HG02884 (cell line): ENCODE measurements around the gene TRMT1.

Experiments
- ATAC-seq: cut with Tn5 transposase; IDR thresholded peaks from one replicate; pipeline ENCODE4 v1.9.1; 2021; ENCODE audit warnings: mild to moderate bottlenecking, moderate library complexity; ENCODE audit not compliant: unreplicated experiment

The TRMT1 gene

DNA sequence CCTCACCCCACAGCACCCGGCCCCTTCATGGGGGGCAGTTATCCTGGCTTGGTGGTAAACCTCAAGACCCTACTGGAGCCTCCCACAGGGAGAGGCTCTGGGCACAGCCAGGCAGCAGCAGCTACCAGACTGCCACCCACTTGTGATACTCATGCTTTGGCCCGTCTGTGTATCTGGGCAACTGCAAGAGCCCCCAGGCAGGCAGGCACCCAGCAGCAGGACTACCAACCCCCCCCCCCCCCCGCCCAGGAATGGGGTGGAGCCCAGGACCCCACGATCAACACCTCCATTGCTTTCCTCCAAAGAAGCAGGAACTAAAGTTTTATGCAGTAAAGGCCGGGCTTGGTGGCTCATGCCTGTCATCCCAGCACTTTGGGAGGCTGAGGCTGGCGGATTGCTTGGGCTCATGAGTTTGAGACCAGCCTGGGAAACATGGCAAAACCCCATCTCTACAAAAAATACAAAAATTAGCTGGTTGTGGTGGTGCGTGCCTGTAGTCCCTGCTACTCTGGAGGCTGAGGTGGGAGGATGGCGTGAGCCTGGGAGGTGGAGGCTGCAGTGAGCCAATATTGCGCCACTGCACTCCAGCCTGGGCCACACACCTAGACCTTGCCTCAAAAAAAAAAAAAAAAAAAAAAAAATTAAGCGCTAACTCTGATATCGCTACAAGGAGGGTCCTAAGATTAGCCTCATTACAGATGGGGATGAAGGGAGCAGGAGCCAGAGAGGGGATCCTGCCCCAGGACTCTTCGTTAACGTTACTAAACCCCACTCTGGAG, 12.8 kb downstream of the TRMT1 start:
- ATAC-seq, result no peak

DNA sequence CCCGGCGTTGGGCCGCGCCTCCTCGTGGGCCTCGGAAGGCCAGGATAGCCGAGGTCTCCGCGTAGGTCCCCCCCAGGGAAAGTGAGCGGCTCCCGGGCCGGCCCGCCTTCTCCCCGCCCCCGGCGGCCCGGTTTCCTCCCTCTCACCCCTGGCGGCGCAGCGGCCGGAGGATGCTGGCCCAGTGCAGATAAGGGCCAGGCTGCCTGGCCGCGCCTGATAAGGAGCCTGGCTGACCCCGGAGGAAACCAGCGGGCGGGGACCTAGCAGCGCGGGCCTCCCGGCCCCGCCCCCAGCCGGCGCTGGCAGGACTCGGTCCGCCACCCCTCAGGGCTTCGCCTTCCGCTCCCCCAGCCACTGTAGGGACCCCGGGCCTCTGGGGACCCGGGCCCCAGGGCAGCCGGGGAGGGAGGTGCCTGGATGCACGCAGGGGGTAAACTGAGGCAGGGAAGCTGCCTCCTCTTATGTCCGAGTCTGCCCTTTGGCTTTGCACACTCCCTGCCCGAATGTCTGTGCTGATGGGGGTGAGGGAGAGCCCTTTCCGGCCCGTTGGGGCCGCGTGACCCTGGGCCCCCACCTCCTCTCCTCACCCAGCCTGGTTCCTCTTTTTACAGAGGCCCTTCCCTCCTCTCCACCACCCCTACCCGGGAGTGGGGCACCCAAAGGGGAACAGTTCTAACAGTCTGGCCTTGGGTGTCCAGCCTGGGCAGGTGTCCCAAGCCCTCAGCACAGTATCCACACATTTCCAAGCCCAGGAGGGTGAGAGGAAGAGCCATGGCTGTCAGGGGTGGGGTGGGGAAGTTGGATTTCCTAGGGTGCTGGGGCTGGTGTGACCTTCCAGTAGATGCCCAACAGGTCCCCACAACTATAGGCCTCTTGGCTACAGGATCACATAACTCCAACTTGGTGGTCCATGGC, 13.6 kb downstream of the TRMT1 start, which contains the start of gene LYL1:
Gene LYL1 (minus strand): TSS at position 193 of the 915 bp plus-strand sequence. CDS start 1,687 bp downstream, outside the sequence.
- ATAC-seq, result no peak

DNA sequence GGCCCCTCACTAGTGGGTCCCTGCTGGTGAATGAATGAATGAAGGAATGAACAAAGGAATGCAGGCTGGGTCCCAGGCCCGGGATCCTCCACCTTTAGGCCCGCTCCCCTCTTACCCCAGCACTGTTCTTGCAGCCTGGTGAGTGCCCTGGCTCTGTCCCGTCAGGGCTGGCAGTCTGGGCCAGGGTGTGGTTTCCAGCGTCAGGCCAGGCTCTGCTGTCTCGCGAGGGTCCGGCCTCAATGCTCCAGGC, 14.2 kb downstream of the TRMT1 start:
- no peak for ATAC-seq

DNA sequence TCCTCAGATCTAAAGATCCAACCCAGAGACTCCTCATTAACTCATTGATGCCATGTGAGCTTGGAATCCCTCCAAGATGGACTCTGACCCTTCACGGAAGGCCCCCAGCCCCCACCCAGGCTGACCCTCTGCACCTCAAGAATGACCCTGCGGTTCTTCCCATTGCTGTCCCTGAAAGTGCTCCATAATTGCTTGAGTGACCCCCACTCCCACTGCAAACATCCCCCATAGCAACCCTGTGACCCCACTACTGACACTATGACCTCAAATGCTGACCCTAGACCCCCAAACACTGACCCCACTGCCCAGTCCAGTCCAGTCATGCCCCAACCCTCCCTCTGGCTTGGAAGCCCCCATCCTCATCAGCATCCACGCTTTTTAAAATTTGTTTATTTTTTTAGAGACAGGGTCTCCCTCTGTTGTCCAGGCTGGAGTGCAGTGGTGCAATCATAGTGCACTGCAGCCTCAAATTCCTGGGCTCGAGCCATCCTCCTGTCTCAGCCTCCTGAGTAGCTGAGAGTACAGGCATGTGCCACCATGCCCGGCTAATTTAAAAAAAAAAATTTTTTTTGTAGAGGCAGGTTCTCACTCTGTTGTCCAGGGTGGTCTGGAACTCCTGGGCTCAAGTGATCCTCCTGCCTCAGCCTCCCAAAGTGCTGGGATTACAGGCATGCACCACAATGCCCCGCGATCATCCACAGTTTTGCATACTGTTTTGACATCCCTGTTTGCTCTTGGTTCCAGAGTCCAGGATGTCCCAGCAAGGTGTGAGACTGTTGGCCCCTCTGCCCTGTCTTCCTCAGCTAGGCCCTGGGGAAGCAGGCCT, 14.7 kb downstream of the TRMT1 start:
- ATAC-seq, result no peak

DNA sequence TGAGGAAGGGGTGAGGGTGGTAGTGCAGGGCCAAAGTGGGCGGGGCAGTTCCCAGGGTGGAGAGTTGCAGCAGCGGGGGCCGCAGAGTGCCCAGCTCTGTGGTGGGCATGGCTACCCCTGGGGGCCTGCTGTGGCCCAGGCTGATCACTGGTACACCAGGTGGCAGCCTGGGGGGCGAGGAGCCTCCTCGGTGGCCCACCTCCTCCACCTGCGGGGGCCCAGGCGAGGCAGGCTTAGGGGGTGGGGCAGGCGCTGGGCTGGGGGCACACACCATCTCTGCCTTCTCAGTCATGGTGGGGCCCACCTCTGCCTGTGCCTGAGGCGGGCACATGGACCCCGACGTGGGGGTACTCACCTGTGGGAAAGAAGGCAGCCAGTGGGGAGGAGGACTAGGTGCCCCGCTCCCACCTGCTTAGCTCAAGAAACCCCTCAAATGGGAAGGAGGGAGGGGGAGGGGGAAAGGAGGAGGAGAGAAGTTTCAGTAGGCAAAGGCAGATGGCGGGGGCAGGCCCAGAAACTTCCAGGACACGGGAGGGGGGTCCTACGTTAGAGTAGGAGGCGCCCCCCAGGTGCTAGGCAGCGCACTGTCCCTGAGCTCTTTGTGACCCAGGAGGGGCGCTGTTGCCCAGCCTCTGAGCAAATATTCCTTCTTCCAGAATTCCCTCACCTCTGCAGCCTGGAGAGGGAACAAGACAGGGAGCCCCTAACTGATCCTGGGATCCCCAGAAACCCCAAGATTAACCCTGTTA, 15.5 kb downstream of the TRMT1 start:
- ATAC-seq, result no peak

DNA sequence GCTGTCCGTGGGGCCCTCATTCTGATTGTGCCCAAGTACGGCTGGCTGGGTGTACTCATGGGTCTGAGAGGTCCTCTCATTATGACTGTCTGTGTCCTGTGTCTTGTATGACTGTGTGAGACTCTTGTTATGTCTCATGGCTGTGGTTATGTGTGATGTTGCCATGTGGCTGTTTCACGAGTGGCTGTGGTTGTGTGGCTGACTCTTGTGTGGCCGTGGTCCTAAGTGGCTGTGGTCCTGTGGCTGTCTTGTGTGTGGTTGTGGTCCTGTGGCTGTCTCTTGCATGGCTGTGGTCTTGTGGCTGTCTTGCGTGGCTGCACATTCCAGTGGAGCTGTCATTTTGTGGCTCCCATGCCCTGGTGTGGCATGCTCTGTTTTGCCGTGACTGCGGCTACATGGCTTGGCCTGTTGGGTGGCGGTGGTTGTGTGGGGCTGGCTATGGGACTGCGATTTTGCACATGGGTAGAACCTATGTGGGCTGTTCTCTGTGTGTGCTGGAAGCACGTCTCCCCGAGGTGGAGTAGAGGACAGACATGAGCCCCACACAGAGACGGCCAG, 16.4 kb downstream of the TRMT1 start:
- no peak for ATAC-seq

DNA sequence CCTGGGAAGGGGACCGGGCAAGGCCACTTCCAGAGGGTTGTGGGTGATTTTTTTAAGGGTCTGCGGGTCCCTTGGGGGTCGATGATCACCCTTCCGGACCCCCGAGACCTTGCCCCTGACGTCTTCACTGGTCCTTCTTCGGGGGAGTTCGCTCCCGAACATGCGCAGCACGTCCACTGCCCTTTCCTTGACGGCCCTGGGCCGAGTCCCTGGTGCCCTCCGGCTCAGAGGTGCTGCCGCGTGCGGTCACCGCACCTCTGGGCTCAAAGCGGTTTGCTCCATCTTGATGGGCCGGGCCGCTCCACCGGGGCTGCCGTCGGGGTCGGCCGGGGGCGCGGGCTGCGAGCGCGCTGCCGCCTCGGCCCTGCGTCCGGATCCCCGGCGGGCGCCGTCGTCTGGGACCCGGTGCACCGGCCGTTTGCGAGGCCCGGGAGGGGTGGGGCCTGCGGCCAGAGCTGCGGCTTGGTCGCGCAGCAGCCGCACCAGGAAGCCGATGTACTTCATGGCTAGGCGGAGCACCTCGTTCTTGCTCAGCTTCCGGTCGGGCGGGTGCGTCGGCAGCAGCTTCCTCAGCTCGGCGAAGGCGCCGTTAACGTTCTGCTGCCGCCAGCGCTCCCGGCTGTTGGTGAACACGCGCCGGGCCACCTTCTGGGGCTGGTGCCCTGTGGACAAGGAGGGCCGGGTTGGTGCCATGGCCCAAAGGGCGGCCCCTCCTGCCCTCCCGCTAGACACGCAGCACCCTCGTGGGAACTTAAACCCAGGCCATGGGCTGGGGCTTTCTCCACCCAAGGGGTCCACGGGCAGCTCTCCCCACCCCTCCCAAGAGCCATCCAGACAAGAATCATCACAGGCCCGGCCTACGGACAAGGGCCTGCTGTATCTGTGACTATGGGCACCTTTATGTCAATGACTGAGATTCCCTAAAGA, 17.2 kb downstream of the TRMT1 start:
- no peak for ATAC-seq

DNA sequence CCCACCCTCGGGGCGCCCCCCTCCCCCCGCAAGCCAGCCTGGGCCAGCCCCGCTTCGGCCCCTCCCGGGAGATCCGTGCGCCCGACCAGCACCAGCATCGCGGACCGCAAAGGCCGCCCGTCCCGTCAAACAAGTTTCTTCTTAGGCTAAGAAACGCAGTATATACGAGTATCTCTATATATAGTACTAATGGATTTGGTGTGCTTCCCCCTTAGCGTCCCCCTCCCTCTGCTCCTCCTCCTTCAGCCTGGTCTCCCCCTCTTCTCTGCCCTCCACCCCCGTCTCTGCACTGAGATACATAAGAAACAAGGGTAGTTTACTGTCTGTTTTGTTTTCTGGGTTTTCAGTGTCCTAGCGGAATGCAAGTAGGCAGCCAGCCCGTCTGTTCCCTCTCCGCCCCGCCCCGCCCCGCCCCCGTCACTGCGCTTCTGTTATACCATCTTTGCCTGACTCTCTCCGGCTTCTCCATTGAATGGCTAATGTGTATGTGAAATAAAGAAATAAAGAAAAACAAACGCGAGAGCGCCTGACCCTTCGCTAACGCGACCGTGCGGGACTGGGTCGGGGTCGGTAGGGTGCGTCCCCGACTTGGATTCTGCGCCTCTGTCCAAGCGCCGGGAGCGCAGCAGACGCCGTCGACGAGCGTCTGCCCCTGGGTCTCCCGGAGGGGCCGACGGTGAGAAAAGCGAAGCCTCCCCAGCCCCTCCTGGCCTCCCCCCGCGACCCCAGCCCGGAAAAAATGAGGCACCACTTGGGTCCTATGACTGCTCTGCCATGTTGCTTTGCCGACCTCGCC, 18.1 kb downstream of the TRMT1 start:
- ATAC-seq, result no peak

DNA sequence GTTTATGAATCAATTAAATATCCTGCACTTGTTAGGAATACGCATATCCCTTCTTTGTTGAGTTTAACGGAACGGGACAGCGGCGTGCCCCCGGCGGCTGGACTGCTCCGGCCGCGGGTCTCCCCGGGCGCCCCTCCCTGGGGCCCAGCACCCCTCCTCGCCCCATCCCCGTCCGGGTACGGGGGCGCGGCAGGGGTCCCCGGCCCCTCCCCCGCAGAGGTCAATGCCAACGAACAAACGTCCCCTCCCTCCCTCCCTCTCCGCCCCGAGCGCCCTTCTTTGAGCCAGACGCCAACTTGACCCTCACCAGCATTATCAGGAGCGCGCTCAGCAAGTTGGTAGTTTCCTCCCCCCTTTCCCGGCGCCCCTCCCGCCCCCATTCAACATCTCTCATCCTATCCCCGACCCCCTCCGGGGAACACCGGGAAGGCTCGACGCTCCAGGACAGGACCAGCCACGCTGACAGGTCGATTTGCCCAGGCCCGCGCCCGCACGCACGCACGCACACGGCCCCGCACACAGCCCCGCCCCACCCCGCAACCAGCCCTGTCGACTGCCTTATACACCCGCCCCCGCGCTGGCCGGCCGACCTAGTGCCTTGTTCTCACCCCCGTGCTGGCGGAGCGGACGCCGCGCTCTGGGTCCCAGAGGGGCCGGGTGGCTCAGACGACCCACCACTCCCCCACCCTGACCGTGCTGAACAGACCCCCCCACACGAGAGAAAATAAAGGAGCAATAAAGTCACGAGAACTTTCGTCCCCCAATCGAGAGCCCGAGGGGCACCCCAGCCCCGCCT, 18.9 kb downstream of the TRMT1 start:
- ATAC-seq, result no peak

DNA sequence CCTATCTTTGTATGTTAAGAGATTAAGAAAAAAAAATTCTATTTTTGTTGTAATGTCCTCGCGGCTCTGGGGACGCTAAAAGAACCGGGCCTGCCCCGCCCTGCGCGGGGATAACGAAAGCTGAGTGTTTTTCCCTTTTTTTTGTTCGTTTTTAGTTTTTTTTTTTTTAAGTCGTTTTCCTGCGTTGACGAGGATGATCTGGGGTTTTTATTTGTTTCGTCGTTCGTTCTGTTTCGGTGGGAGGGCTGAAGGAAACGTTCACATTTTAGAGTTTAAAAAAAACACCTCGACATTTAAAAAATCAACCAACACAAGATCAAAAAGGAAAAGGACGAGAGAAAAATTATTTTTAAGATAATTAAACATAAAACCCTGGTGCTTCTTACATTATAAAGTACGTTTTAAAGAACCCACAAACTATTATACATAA, 19.5 kb downstream of the TRMT1 start:
- no peak for ATAC-seq

DNA sequence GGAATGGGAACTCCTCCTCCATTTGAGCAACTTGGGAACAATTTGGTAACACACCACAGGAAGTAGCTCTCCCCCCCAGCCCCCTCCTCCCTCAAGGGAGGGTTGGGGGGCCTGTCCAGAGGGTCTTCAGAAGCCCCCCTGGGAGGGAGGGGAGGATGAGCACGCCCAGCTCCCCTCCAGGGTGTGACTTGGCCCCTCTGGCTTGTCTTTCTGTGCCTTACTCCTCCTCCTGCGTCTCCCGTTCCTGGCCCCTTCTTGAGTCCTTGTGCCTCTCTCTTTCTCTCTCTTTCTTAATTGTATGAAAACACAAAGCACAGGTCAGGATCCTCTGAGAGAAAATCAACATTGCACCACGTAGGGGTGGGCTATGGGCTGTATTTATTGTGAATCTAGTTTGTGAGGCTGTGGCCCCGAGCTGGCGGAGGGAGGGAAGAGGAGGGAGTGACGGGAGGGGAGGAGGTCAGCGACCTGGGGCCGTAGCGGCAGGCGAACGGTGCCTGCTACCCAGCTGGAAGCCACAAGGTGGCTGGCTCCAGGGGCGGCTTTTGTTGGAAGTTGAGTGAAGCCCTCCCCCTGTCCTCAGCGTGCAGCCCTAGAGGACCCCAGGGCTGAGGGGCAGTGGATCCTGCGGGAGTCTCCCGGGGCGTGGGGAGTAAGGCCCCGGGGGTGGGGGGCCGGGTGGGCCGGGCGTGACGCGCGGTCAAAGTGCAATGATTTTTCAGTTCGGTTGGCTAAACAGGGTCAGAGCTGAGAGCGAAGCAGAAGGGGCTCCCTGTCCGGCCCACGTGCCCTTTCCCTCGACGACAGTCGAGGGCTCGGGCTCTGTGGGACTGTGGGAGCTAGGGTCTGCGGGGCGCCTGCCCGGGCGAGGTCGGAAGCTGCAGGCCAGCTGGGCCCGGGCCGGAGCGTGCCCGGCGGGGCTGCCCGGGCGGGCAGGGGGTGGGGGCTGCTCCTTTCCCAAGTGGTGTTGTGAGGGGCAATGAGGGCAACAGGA, 20.3 kb downstream of the TRMT1 start:
- no peak for ATAC-seq

DNA sequence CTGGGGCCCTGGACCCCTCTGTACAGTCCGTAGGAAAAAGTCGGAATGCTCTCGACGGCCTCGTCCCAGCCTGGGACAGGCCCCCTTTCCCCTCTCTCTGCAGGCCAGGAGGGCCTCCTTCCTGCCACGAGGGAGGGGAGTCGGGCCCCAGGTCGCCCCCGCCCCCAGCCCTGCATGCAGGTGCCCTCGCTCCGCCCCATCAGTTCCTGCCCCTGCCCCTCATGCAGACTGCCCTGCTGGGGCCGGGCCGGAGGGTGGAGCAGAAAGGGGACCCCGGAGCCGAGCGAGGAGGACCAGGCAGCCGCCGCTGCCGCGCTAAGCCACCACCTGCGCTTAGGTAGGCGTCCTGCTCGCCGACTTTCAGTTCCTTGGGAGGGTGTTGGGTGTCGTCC, 21.2 kb downstream of the TRMT1 start:
- no peak for ATAC-seq

DNA sequence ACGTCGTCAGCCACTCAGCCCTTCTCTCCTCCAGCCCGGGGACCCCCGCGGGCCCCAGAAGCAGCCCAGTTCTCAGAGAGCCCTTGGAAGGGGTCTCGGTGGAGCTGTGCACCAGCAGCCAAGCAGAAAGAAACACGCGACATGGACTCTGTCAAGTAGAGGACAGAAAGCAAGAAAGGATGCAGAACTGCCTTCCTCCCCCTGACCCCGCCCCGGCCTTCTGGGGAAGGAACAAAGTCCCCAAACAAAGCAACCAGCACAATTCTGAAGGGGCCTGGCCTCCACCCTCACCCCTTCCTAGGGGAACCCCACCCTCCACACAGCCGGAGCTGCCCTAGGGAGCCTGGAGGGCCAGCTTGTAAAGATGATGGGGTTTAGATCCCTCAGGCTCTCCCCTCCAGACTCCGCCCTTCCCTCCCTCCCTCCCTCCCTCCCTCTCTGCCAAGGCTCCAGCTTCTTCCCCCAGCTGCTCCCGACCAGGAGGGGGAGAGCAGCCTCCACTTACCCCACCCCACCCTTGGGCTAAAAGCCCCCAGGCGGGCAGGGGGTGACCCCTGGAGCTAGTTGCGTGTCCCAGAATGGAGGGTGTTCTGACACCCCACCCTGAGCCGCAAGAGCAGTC, 21.7 kb downstream of the TRMT1 start:
- ATAC-seq, result no peak

DNA sequence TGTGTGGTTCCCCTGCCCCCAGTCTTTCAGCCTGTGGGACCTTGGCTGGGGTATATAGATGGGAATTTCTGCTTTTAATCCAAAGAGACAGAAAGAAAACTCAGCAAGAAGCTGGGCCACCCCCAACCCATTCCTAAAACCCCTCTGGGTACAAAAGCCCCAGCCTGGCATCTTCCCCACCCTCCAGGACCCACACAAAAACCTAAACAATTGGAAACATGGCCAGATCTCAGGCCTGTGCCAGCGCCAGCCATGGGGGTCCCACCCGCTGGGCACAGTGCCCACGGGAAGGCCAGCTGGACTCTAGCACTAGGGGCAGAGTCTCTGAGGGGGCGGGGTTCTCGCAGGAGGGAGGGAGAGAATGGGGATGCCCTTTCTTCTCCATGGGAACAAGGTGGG, 22.4 kb downstream of the TRMT1 start:
- ATAC-seq, result no peak

DNA sequence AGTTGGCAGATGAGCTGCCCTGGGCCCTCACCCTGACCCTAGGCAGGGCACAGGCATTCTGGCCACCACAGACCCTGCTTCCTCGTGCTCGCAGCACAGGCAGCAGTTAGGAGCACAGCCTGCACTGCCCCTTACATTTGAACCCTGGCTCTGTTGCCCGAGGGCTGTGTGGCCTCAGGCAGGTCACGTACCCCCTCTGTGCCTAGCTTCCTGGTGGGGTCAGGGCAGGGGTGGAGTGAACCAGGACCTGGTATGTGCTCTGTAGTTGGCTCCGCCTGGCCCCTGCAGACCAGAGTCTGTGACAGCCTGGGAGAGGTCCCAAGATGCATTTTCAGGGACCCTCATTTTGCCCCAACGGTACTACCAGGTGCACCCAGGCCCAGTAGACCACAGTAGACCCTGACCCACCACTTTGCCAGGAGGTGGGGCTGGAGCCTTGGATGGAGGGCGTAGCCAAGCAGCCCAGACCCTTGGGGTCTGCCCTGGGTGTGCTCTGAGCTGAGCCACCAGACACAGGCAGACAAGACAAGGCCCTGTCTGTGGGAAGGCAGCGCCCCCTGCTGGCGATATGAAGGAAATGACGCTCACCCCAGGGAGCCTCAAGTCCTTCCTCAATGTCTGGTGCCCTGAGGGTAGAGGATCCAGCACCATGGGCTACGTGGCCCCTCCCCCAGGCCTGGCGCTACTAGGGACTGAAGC, 23.0 kb downstream of the TRMT1 start:
- no peak for ATAC-seq
